Erythroblast (primary cell): Measurements from ENCODE around the gene SLC35F3.

ENCODE experiments used
- GATA1 ChIP-seq: IDR thresholded peaks from 2 replicates; pipeline ENCODE4 v1.6.1; 2011; ENCODE audit warnings: low read depth, mild to moderate bottlenecking, control low read depth, low read length, moderate library complexity
- POLR2A ChIP-seq: IDR thresholded peaks from 2 replicates; pipeline ENCODE4 v1.6.1; 2011; ENCODE audit warnings: mild to moderate bottlenecking, low read length

GRCh38 chr1:234079896-234080295, 175.4 kb downstream of the SLC35F3 start:
- TF ChIP-seq GATA1 (no peak), POLR2A (no peak)
